DND-41 (cell line): ENCODE results near the gene KLHL11.

Experiments used
- ATAC-seq: fragments of 200-7000 bp; cut with Tn5 transposase; 3 replicates; pipeline ENCODE4 v1.9.1; 2021; ENCODE audit warnings: low read depth; ENCODE audit not compliant: insufficient read depth
- DNase-seq: peaks from one replicate; pipeline ENCODE4 v3.0.0-alpha.2; 2020
- H2AFZ ChIP-seq: 2 replicates; pipeline ENCODE4 v1.6.0; 2012; ENCODE audit warnings: low read depth, low read length
- H3K27ac ChIP-seq: 2 replicates; pipeline ENCODE4 v1.5.1; 2012; ENCODE audit warnings: low read length, inconsistent platforms
- H3K27me3 ChIP-seq: fragments of 200-600 bp; sonication (generic); 2 replicates; pipeline ENCODE4 v1.6.0; 2012; ENCODE audit warnings: low read length, mild to moderate bottlenecking, inconsistent platforms; ENCODE audit not compliant: insufficient read depth, poor library complexity
- H3K36me3 ChIP-seq: 2 replicates; pipeline ENCODE4 v1.5.1; 2012; ENCODE audit warnings: low read length, inconsistent platforms; ENCODE audit not compliant: insufficient read depth
- H3K4me1 ChIP-seq: 2 replicates; pipeline ENCODE4 v1.5.1; 2012; ENCODE audit warnings: mild to moderate bottlenecking, low read length; ENCODE audit not compliant: insufficient read depth
- H3K4me2 ChIP-seq: 2 replicates; pipeline ENCODE4 v1.6.0; 2012; ENCODE audit warnings: mild to moderate bottlenecking, moderate library complexity, low read length, inconsistent platforms; ENCODE audit not compliant: insufficient read depth
- H3K4me3 ChIP-seq, 2 experiments: fragments of 200-600 bp in 1 of 2; shearing (Covaris generic) in 1 of 2; 2 replicates each; pipeline ENCODE4 v1.5.1; 2012 to 2016; ENCODE audit warnings: inconsistent platforms in 2 of 2, low read length in 2 of 2, mild to moderate bottlenecking in 2 of 2, low read depth in 1 of 2, moderate library complexity in 1 of 2
- H3K79me2 ChIP-seq: 2 replicates; pipeline ENCODE4 v1.6.0; 2012; ENCODE audit warnings: low read length, inconsistent platforms; ENCODE audit not compliant: insufficient read depth
- H3K9ac ChIP-seq: 2 replicates; pipeline ENCODE4 v1.6.0; 2012; ENCODE audit warnings: low read depth, mild to moderate bottlenecking, inconsistent platforms, low read length, moderate library complexity
- H3K9me3 ChIP-seq: 2 replicates; pipeline ENCODE4 v1.5.1; 2012; ENCODE audit warnings: low read length, moderate library complexity, mild to moderate bottlenecking, inconsistent platforms; ENCODE audit not compliant: insufficient read depth, severe bottlenecking
- H4K20me1 ChIP-seq: 2 replicates; pipeline ENCODE4 v1.6.0; 2012; ENCODE audit warnings: low read length; ENCODE audit not compliant: insufficient read depth
- CTCF ChIP-seq: IDR thresholded peaks from 2 replicates; pipeline ENCODE4 v1.5.1; 2012; ENCODE audit warnings: borderline replicate concordance, low read length, moderate library complexity, mild to moderate bottlenecking; ENCODE audit not compliant: poor library complexity, severe bottlenecking; ENCODE audit errors: extremely low read depth
- EZH2 ChIP-seq: IDR thresholded peaks from 3 replicates; pipeline ENCODE4 v1.6.1; 2012; ENCODE audit warnings: borderline replicate concordance, low read depth, mild to moderate bottlenecking, moderate library complexity, low read length, inconsistent platforms; ENCODE audit not compliant: severe bottlenecking

KLHL11 gene

GRCh38 chr17:41869426-41869825 is 4.2 kb upstream of the KLHL11 start:
- H3K4me2 ChIP-seq, result no peak overlapping the region
- H3K9ac ChIP-seq, result no peak overlapping the region; the same call in 1 of the 2 replicates
- no peak overlapping the region for H3K4me3 ChIP-seq
- ATAC-seq (no peak), DNase-seq (no peak)
- no peaks in the 10 kb centered on the region for H3K9me3 ChIP-seq
- H3K36me3 ChIP-seq, result peaks cover 76% of the 10 kb centered on the region
- no peak overlapping the region for H2AFZ ChIP-seq
- no peak for TF ChIP-seq CTCF
- TF ChIP-seq EZH2, result no peak
- H4K20me1 ChIP-seq, result peaks cover 2% of the 10 kb centered on the region; the same call in 1 of the 2 replicates
- no peak overlapping the region for H3K27ac ChIP-seq
- no peaks in the 10 kb centered on the region for H3K27me3 ChIP-seq
- peaks cover 3% of the 10 kb centered on the region; the same call in 1 of the 2 replicates for H3K4me1 ChIP-seq
- peaks cover 7% of the 10 kb centered on the region for H3K79me2 ChIP-seq

- Histone ChIP-seq H3K27ac (no peak overlapping the region), H3K4me3 (no peak overlapping the region), H3K36me3 (peaks cover 68% of the 10 kb centered on the region), H4K20me1 (peaks cover 9% of the 10 kb centered on the region), H3K4me1 (peaks cover 12% of the 10 kb centered on the region), H3K4me2 (no peak overlapping the region), H2AFZ (no peak overlapping the region), H3K79me2 (peaks cover 16% of the 10 kb centered on the region), H3K27me3 (no peaks in the 10 kb centered on the region), H3K9ac (no peak overlapping the region), H3K9me3 (no peaks in the 10 kb centered on the region)
- no peak for DNase-seq
- ATAC-seq, result no peak
- TF ChIP-seq EZH2 (no peak), CTCF (no peak)
These were observed 3.3 kb upstream of the KLHL11 start for GRCh38 chr17:41868568-41868967.

- Histone ChIP-seq H3K36me3 (peaks cover 41% of the 10 kb centered on the region), H3K9me3 (no peaks in the 10 kb centered on the region), H3K9ac (peak overlapping the region; percentile 83), H3K27me3 (no peaks in the 10 kb centered on the region), H3K79me2 (peaks cover 45% of the 10 kb centered on the region), H3K4me2 (peak overlapping the region; percentile 91), H3K4me3 (peak overlapping the region; percentile 15 to 98; a peak in 3 of 4 replicates), H3K4me1 (peaks cover 35% of the 10 kb centered on the region), H4K20me1 (peaks cover 31% of the 10 kb centered on the region), H2AFZ (peak overlapping the region; percentile 100), H3K27ac (peak overlapping the region; percentile 87)
- DNase-seq (no peak), ATAC-seq (no peak; the same call in 2 of the 3 replicates)
- TF ChIP-seq EZH2 (no peak), CTCF (no peak)
These were observed 322 bp upstream of the KLHL11 start for GRCh38 chr17:41865596-41865893.

- Histone ChIP-seq H3K36me3 (peaks cover 31% of the 10 kb centered on the region), H3K9me3 (no peaks in the 10 kb centered on the region), H2AFZ (peak overlapping the region; percentile 97), H4K20me1 (peaks cover 41% of the 10 kb centered on the region), H3K27ac (peak overlapping the region; percentile 85), H3K4me2 (peak overlapping the region; percentile 93), H3K4me1 (peaks cover 35% of the 10 kb centered on the region), H3K27me3 (no peaks in the 10 kb centered on the region), H3K79me2 (peaks cover 56% of the 10 kb centered on the region), H3K4me3 (peak overlapping the region; percentile 91 to 98), H3K9ac (peak overlapping the region; percentile 83)
- DNase-seq, result no peak
- peak; percentile 51 for ATAC-seq
- TF ChIP-seq CTCF, result no peak
- TF ChIP-seq EZH2, result no peak
These were observed 756 bp downstream of the KLHL11 start for GRCh38 chr17:41864498-41864835.
